BJ (cell line): ENCODE results near the gene ZNF772. TPM values are rescaled to one million over a fixed set of nuclear protein-coding genes. Genes with fewer than 3 reads are reported as not detected.
"Not testable (repeated sequence)": the region's sequence is repeated elsewhere in the genome, so short reads cannot be mapped to it uniquely, and the experiment has no call there.

ENCODE experiments used
- CTCF ChIA-PET: fragments of 350-600 bp; formaldehyde crosslinking; extraction: SDS; loops from one replicate; lab custom pipeline; 2021; ENCODE audit warnings: antibody characterized with exemption, inconsistent platforms; lab: Yijun Ruan, JAX
- POLR2A ChIA-PET: fragments of 300-600 bp; sonication (Branson Sonifier 250); formaldehyde crosslinking; extraction: SDS; loops from one replicate; lab custom pipeline; 2021; ENCODE audit warnings: antibody characterized with exemption; lab: Charles Lee
- DNase-seq: peaks from one replicate; pipeline ENCODE4 v3.0.0-alpha.2; 2011; ENCODE audit warnings: low read depth
- H3K27me3 ChIP-seq: 2 replicates; pipeline ENCODE4 v1.6.0; 2011; ENCODE audit warnings: low read length; ENCODE audit not compliant: control insufficient read depth, insufficient read depth
- H3K36me3 ChIP-seq: 2 replicates; pipeline ENCODE4 v1.5.1; 2011; ENCODE audit warnings: low read length; ENCODE audit not compliant: control insufficient read depth, insufficient read depth
- H3K4me3 ChIP-seq: 2 replicates; pipeline ENCODE4 v1.5.1; 2011; ENCODE audit warnings: low read depth, mild to moderate bottlenecking, control low read depth, low read length
- polyA plus RNA-seq: library from polyadenylated mRNA; depleted of rRNA; stranded (reverse); fragments of >200 nt; gene quantifications from 2 replicates; pipeline ENCODE4 v1.2.3, GENCODE V29; 2011
- TF ChIP-seq, protein P1 (sequence below): IDR thresholded peaks from 2 replicates; pipeline ENCODE4 v1.5.1; 2011; ENCODE audit warnings: low read depth, mild to moderate bottlenecking, control low read depth, inconsistent platforms, low read length, moderate library complexity; ENCODE audit not compliant: insufficient read depth

Gene ZNF772
- polyA plus RNA-seq, 1 experiment = 3.6 TPM

DNA sequence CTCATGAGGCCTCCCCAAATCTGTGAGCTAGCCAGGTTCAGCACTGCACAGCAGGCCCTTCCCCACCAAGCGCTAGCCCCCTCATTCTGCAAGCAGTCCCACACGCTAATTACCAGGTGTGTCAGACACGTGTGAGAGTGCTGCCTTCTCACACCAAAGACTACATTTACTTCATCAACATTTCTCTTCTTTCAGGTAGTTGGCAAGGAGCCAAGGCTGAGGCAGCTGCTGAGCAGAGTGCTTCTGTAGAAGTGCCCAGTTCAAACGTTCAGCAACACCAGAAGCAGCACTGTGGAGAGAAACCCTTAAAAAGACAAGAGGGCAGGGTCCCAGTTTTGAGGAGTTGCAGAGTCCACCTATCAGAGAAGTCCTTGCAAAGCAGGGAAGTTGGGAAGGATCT, 28.8 kb upstream of the ZNF772 start:
- H3K4me3 ChIP-seq = no peak overlapping the region
- DNase-seq = no peak
- H3K36me3 ChIP-seq = peaks cover 29% of the 10 kb centered on the region
- ChIA-PET POLR2A (no interaction called here), CTCF (no interaction called here)
- TF ChIP-seq, protein P1, sequence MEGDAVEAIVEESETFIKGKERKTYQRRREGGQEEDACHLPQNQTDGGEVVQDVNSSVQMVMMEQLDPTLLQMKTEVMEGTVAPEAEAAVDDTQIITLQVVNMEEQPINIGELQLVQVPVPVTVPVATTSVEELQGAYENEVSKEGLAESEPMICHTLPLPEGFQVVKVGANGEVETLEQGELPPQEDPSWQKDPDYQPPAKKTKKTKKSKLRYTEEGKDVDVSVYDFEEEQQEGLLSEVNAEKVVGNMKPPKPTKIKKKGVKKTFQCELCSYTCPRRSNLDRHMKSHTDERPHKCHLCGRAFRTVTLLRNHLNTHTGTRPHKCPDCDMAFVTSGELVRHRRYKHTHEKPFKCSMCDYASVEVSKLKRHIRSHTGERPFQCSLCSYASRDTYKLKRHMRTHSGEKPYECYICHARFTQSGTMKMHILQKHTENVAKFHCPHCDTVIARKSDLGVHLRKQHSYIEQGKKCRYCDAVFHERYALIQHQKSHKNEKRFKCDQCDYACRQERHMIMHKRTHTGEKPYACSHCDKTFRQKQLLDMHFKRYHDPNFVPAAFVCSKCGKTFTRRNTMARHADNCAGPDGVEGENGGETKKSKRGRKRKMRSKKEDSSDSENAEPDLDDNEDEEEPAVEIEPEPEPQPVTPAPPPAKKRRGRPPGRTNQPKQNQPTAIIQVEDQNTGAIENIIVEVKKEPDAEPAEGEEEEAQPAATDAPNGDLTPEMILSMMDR = no peak
- H3K27me3 ChIP-seq = no peaks in the 10 kb centered on the region

DNA sequence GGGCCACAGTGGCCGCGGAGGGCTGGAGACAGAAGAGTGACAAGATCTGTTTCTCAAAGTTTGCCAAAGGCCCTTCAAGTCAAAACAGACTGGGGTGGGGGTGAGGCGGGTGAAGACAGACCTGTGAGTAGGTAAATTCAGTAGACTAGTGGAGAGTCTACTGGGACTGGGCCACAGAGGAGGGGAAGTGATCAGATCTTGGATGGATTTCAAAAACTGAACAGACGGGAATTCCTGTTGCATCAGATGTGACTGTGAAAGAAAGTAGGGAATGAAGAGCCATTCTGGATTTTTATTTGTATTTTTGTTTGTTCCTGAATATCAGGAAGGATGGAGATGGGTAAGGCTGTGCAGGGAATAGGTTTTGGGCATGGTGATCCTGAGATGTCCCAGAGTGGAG, 23.0 kb upstream of the ZNF772 start:
- H3K36me3 ChIP-seq = peaks cover 12% of the 10 kb centered on the region; the same call in 1 of the 2 replicates
- H3K4me3 ChIP-seq = peak overlapping the region; percentile 41
- H3K27me3 ChIP-seq, CTCF ChIA-PET, DNase-seq: not testable (repeated sequence)
- POLR2A ChIA-PET = interaction anchor here (0.6 kb wide), 1 partner anchor 241 kb away, joined by 3 read pairs; no protein-coding TSS in a partner anchor

DNA sequence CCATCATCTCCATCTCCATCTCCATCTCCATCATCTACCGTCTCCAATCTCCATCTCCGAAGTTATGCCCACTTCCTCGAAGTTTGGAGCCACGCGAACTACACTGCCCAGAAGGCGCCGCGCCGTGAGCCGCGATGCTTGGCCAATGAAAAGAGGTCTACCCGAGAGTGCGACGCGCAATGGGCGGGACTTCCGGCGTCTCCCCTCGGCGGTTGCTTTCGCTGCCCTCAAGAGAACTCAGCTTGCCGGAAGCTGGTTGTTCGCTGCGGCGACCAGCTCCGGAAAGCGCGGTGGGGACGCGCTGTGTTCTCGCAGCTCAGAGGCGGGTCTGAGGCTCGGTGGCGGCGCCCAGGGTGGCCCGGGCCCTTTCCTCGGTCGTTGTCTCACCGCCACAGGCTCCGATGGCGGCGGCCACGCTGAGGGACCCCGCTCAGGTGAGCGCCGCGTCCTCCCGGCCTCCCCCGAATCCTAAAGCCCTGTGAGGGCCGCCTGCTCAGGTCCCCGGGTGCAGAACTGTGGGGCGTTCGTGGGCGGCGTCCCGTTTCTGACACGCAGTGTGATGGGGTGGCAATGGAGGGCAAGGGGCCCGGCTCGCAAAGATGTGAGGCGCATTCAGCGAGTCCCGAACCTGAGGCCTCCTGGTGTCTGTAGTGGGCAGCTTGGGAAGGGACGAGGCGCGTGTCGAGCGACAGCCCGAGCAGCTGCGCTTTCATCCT, 22.5 kb upstream of the ZNF772 start, which contains the start of gene ZNF773:
Gene ZNF773, plus strand, starts transcription at position 259 of the 716 bp plus-strand sequence. Its CDS starts 143 bp downstream, at position 402.
- DNase-seq = peak; percentile 75
- POLR2A ChIA-PET = interaction anchor here (0.6 kb wide), 1 partner anchor 240 kb away, joined by 3 read pairs; no protein-coding TSS in a partner anchor
- Histone ChIP-seq H3K4me3 (peak within 1 kb of the TSS; percentile 86), H3K36me3 (peaks cover 11% of the 10 kb centered on the region; the same call in 1 of the 2 replicates)
- H3K27me3 ChIP-seq, CTCF ChIA-PET: not testable (repeated sequence)

GRCh38 chr19:57499332-57499679, 21.9 kb upstream of the ZNF772 start:
- H3K4me3 ChIP-seq, DNase-seq, CTCF ChIA-PET, H3K27me3 ChIP-seq, POLR2A ChIA-PET: not testable (repeated sequence)
- peaks cover 10% of the 10 kb centered on the region; the same call in 1 of the 2 replicates for H3K36me3 ChIP-seq

- POLR2A ChIA-PET, DNase-seq, CTCF ChIA-PET, H3K27me3 ChIP-seq: not testable (repeated sequence)
- Histone ChIP-seq H3K4me3 (peak overlapping the region; percentile 28), H3K36me3 (peaks cover 12% of the 10 kb centered on the region)
These were observed 10.9 kb upstream of the ZNF772 start for GRCh38 chr19:57488299-57488644.

- POLR2A ChIA-PET = interaction anchor here (0.7 kb wide), 1 partner anchor 10 kb away, joined by 4 read pairs; the partner anchor contains the start of gene ZNF772
- not testable (repeated sequence) for H3K27me3 ChIP-seq, H3K36me3 ChIP-seq
- peak within 1 kb of the TSS; percentile 98 for H3K4me3 ChIP-seq
- CTCF ChIA-PET = interaction anchor here (0.9 kb wide), 1 partner anchor 10 kb away, joined by 3 read pairs; the partner anchor contains the start of gene ZNF772
- TF ChIP-seq, protein P1 = 0 out of 2 replicates have a peak, but pooled peaks have one; percentile 11
- peak; percentile 47 for DNase-seq
These were observed 10.3 kb upstream of the ZNF772 start, which contains the start of gene ZNF419 for GRCh38 chr19:57487477-57488298. Gene ZNF419 (plus strand): TSS chr19:57487750. CDS start chr19:57487951, 201 bp downstream.

DNA sequence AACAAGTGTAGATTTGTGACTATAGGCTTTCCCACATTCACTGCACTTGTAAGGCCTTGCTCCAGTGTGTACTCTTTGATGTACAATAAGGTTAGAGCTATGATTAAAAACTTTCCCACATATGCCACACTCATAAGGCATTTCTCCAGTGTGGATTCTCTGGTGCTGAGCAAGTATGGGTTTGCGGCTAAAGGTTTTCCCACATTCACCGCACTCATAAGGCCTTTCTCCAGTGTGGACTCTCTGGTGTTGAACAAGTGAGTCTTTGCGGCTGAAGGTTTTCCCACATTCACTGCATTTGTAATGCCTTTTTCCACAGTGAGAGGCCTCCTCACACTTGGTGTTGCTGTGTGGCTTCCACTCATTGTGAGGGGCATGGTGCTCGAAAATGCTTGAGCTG, 3.7 kb downstream of the ZNF772 start:
- peaks cover 21% of the 10 kb centered on the region for H3K36me3 ChIP-seq
- no peak for DNase-seq
- POLR2A ChIA-PET = no interaction called here
- no peak overlapping the region for H3K4me3 ChIP-seq
- H3K27me3 ChIP-seq = no peaks in the 10 kb centered on the region
- TF ChIP-seq, protein P1 = no peak
- CTCF ChIA-PET = no interaction called here
